ENCODE measurements around the gene HPS4. TPM values are rescaled to one million over a fixed set of nuclear protein-coding genes. Genes with fewer than 3 reads are reported as not detected.

Gene HPS4
- total and polyA plus RNA-seq, 2 donors (not counting 1 experiment from before 2014, with no cell fraction given), result 23.0 to 37.7 TPM

DNA sequence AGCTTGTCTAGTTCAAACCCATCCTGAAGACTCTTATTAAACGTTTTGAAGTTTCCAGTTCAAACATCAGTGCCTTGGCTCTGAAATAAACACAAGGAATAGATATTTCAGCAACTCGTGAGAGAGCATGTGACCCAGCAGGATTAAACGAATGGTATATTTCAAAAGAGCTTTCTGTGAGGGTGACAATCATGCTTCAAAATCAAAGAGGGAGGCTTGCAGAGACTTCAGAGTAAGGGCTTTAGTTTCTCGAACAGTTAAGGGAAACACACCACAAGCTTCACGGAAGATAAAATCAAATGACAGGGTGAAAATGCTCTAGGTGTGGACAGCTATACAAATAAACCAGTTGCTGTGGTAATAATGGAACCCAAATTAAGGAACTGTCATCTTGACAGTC lies 1.4 kb downstream of the HPS4 start:
- H3K79me2 ChIP-seq (ENCODE audit: control insufficient read depth, insufficient read depth, low read length), result peaks cover 15% of the 10 kb centered on the region

DNA sequence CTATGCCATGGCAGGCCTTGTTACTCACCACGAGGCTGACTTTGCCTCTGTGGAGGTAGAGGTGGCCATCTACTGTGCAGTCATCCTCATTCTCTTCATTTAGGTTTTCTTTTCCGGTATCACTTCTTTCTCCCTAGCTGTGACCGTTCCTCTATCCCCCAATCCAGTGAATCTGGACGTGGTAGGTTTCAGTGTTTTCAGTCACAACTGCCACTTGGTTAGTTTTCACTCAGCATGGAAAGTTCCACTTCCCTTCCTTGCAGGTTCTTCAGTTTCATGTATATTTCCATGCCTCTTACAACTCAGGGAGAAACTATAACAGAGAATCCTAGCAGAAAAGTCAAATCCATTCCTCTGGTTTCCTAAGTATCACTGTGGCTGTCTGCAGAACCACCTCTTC lies 1.9 kb downstream of the HPS4 start:
- Histone ChIP-seq H3K79me2 (ENCODE audit: control insufficient read depth, insufficient read depth, low read length) (peaks cover 15% of the 10 kb centered on the region), H3K4me1 (ENCODE audit: control insufficient read depth, extremely low read depth, insufficient read depth, low read length) (peaks cover 9% of the 10 kb centered on the region)
- DNase-seq (ENCODE audit: low read depth in 2 of 2), result no peak

More for the DNA sequence above, 1.4 kb downstream of the HPS4 start:
- no peak overlapping the region for H2AFZ ChIP-seq (ENCODE audit: low read length)
- H3K9ac ChIP-seq (ENCODE audit: insufficient read depth, low read length), result no peak overlapping the region
- H3K27ac ChIP-seq (ENCODE audit: insufficient read depth, low read length), result no peak overlapping the region
- H4K20me1 ChIP-seq (ENCODE audit: control insufficient read depth, extremely low read depth, insufficient read depth, low read length), result no peaks in the 10 kb centered on the region
- peaks cover 9% of the 10 kb centered on the region for H3K4me1 ChIP-seq (ENCODE audit: control insufficient read depth, extremely low read depth, insufficient read depth, low read length)
- H3K4me3 ChIP-seq (replicated peaks in 1 of 4; ENCODE audit: control extremely low read depth in 1 of 4, insufficient read depth in 1 of 4, low read depth in 3 of 4, low read length in 4 of 4), result peak overlapping the region in 1 of 4 experiments; percentile 93
- H3K36me3 ChIP-seq (ENCODE audit: control insufficient read depth, insufficient read depth, low read length), result peaks cover 3% of the 10 kb centered on the region
- no peaks in the 10 kb centered on the region for H3K9me3 ChIP-seq (ENCODE audit: control insufficient read depth, insufficient read depth, low read depth, low read length)
- TF ChIP-seq EZH2 (IDR thresholded peaks at IDR 0.05; ENCODE audit: low read length, missing control alignments), result no peak
- TF ChIP-seq, protein P1, sequence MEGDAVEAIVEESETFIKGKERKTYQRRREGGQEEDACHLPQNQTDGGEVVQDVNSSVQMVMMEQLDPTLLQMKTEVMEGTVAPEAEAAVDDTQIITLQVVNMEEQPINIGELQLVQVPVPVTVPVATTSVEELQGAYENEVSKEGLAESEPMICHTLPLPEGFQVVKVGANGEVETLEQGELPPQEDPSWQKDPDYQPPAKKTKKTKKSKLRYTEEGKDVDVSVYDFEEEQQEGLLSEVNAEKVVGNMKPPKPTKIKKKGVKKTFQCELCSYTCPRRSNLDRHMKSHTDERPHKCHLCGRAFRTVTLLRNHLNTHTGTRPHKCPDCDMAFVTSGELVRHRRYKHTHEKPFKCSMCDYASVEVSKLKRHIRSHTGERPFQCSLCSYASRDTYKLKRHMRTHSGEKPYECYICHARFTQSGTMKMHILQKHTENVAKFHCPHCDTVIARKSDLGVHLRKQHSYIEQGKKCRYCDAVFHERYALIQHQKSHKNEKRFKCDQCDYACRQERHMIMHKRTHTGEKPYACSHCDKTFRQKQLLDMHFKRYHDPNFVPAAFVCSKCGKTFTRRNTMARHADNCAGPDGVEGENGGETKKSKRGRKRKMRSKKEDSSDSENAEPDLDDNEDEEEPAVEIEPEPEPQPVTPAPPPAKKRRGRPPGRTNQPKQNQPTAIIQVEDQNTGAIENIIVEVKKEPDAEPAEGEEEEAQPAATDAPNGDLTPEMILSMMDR (conservative IDR thresholded peaks at IDR 0.05 in 1 of 2, IDR thresholded peaks at IDR 0.05 in 1 of 2; ENCODE audit: low read depth in 1 of 2, low read length in 2 of 2), result no peak
- H3K4me2 ChIP-seq (ENCODE audit: extremely low read depth, insufficient read depth, low read length), result no peak overlapping the region
- DNase-seq (ENCODE audit: low read depth in 2 of 2), result no peak
- no peaks in the 10 kb centered on the region for H3K27me3 ChIP-seq (ENCODE audit: control insufficient read depth, insufficient read depth, low read length)

DNA sequence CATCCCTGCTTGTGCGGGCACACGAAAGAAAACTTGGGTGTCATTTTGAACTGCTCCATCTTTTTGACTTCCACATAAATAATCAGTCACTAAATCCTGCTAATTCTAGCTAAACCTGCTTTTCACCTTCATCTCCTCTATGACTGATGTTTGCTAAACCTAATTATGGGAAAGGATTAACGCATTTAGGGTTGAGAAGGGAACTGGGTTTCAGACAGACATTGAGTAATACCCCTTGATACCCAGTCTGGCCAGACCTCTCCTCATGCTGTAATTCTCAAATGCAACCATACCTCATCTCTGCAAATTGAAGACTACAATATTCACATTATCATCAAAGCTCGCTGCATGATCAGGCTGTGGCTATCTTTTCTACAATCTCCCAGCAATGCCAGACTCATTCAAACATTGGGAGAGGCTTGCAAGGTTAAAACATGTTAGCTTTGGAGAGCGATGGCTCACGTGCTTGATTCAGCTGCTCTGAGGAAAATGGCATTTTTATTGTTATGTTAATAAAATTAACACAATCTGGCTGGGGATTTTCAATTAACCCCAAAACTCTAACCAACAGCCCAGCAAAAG lies 2.4 kb downstream of the HPS4 start:
- Histone ChIP-seq H3K27ac (ENCODE audit: insufficient read depth, low read length) (no peak overlapping the region), H3K9ac (ENCODE audit: insufficient read depth, low read length) (no peak overlapping the region), H4K20me1 (ENCODE audit: control insufficient read depth, extremely low read depth, insufficient read depth, low read length) (no peaks in the 10 kb centered on the region), H3K36me3 (ENCODE audit: control insufficient read depth, insufficient read depth, low read length) (peaks cover 4% of the 10 kb centered on the region), H3K27me3 (ENCODE audit: control insufficient read depth, insufficient read depth, low read length) (no peaks in the 10 kb centered on the region), H2AFZ (ENCODE audit: low read length) (no peak overlapping the region), H3K4me2 (ENCODE audit: extremely low read depth, insufficient read depth, low read length) (no peak overlapping the region), H3K79me2 (ENCODE audit: control insufficient read depth, insufficient read depth, low read length) (peaks cover 15% of the 10 kb centered on the region), H3K4me3 (replicated peaks in 1 of 4; ENCODE audit: control extremely low read depth in 1 of 4, insufficient read depth in 1 of 4, low read depth in 3 of 4, low read length in 4 of 4) (no peak overlapping the region), H3K9me3 (ENCODE audit: control insufficient read depth, insufficient read depth, low read depth, low read length) (no peaks in the 10 kb centered on the region), H3K4me1 (ENCODE audit: control insufficient read depth, extremely low read depth, insufficient read depth, low read length) (peaks cover 9% of the 10 kb centered on the region)
- DNase-seq (ENCODE audit: low read depth in 2 of 2), result no peak
- TF ChIP-seq EZH2 (IDR thresholded peaks at IDR 0.05; ENCODE audit: low read length, missing control alignments), result no peak
- TF ChIP-seq, protein P1 (conservative IDR thresholded peaks at IDR 0.05 in 1 of 2, IDR thresholded peaks at IDR 0.05 in 1 of 2; ENCODE audit: low read depth in 1 of 2, low read length in 2 of 2), result no peak

More for the DNA sequence above, 1.9 kb downstream of the HPS4 start:
- no peak overlapping the region for H3K4me3 ChIP-seq (replicated peaks in 1 of 4; ENCODE audit: control extremely low read depth in 1 of 4, insufficient read depth in 1 of 4, low read depth in 3 of 4, low read length in 4 of 4)
- no peak overlapping the region for H3K4me2 ChIP-seq (ENCODE audit: extremely low read depth, insufficient read depth, low read length)
- H3K36me3 ChIP-seq (ENCODE audit: control insufficient read depth, insufficient read depth, low read length), result peaks cover 3% of the 10 kb centered on the region
- H3K27me3 ChIP-seq (ENCODE audit: control insufficient read depth, insufficient read depth, low read length), result no peaks in the 10 kb centered on the region
- H2AFZ ChIP-seq (ENCODE audit: low read length), result no peak overlapping the region
- H3K9me3 ChIP-seq (ENCODE audit: control insufficient read depth, insufficient read depth, low read depth, low read length), result no peaks in the 10 kb centered on the region
- H4K20me1 ChIP-seq (ENCODE audit: control insufficient read depth, extremely low read depth, insufficient read depth, low read length), result no peaks in the 10 kb centered on the region
- H3K9ac ChIP-seq (ENCODE audit: insufficient read depth, low read length), result no peak overlapping the region
- TF ChIP-seq EZH2 (IDR thresholded peaks at IDR 0.05; ENCODE audit: low read length, missing control alignments), result no peak
- TF ChIP-seq, protein P1 (conservative IDR thresholded peaks at IDR 0.05 in 1 of 2, IDR thresholded peaks at IDR 0.05 in 1 of 2; ENCODE audit: low read depth in 1 of 2, low read length in 2 of 2), result no peak
- no peak overlapping the region for H3K27ac ChIP-seq (ENCODE audit: insufficient read depth, low read length)
